Activated B cell treated with CpG ODN at 0.5 μM for 24 hours (primary cell): ENCODE measurements around the gene BTLA. TPM values are rescaled to one million over a fixed set of nuclear protein-coding genes. Genes with fewer than 3 reads are reported as not detected.
A peak's percentile ranks its signal among the peaks of the same experiment; 100 is the strongest.

Experiments
- ATAC-seq: fragments of 200-7000 bp; cut with Tn5 transposase; one replicate; pipeline ENCODE4 v1.10.0; 2021; ENCODE audit warnings: low read depth, mild to moderate bottlenecking, moderate library complexity
- CTCF ChIA-PET: fragments of 350-600 bp; sonication (Branson Sonifier 250); formaldehyde crosslinking; loops from one replicate; lab custom pipeline; 2021; ENCODE audit warnings: antibody characterized with exemption; lab: Charles Lee
- POLR2A ChIA-PET: fragments of 350-600 bp; sonication (Branson Sonifier 250); formaldehyde crosslinking; loops from one replicate; lab custom pipeline; 2021; ENCODE audit warnings: antibody characterized with exemption; lab: Charles Lee
- DNase-seq: peaks from one replicate; pipeline ENCODE4 v3.0.0; 2022
- H3K27ac Mint-ChIP-seq: one replicate; pipeline ENCODE4 v1.8.0; 2020; ENCODE audit warnings: mixed read lengths
- H3K27me3 Mint-ChIP-seq: one replicate; pipeline ENCODE4 v1.8.0; 2021; ENCODE audit warnings: mixed read lengths
- H3K36me3 Mint-ChIP-seq: one replicate; pipeline ENCODE4 v1.8.0; 2021; ENCODE audit warnings: low read depth, mixed read lengths
- H3K4me1 Mint-ChIP-seq: one replicate; pipeline ENCODE4 v1.8.0; 2021; ENCODE audit warnings: mixed read lengths
- H3K4me3 Mint-ChIP-seq: one replicate; pipeline ENCODE4 v1.8.0; 2020; ENCODE audit warnings: mild to moderate bottlenecking, mixed read lengths
- H3K9me3 Mint-ChIP-seq: one replicate; pipeline ENCODE4 v1.8.0; 2020; ENCODE audit warnings: mixed read lengths
- intact Hi-C: fragments of 100-400 bp; cut with micrococcal nuclease; formaldehyde crosslinking; loops from one replicate; pipeline ENCODE4 v1.15.1; 2024
- total RNA-seq: library from RNA; stranded (reverse); gene quantifications from 2 replicates; pipeline ENCODE4 v1.2.3, GENCODE V29; 2022
- TF ChIP-seq, protein P1 (sequence below): fragments of 200-600 bp; IDR thresholded peaks from one replicate; pipeline ENCODE4 v1.8.0; 2022; ENCODE audit warnings: antibody characterized with exemption, mild to moderate bottlenecking

BTLA gene
- total RNA-seq, 1 donor from 2014 or later = 53.2 TPM

- CTCF ChIA-PET = interaction anchor here (1.7 to 2.7 kb wide), 2 partner anchors 13 to 401 kb away, joined by 5 to 11 read pairs; partner anchors contain the start of gene BTLA
- peaks cover 69% of the 10 kb centered on the region for H3K4me1 Mint-ChIP-seq
Observed at GRCh38 chr3:112512320-112512719, 13.0 kb upstream of the BTLA start.

GRCh38 chr3:112508860-112509259 is 9.6 kb upstream of the BTLA start:
- Mint-ChIP-seq H3K27me3 (no peaks in the 10 kb centered on the region), H3K4me3 (peak overlapping the region; percentile 60), H3K36me3 (peaks cover 5% of the 10 kb centered on the region), H3K4me1 (peaks cover 79% of the 10 kb centered on the region), H3K27ac (peak overlapping the region; percentile 84), H3K9me3 (peaks cover 2% of the 10 kb centered on the region)
- ChIA-PET CTCF (interaction anchor here (1.2 to 1.4 kb wide), 3 partner anchors 71 to 397 kb away, joined by 3 to 5 read pairs (median 3); partner anchors contain the start of gene CD200), POLR2A (interaction anchor here (1.1 to 4.4 kb wide), 2 partner anchors 10 to 20 kb away, joined by 4 to 68 read pairs; partner anchors contain the start of gene BTLA)
- intact Hi-C loops = no loop called here
- TF ChIP-seq, protein P1, sequence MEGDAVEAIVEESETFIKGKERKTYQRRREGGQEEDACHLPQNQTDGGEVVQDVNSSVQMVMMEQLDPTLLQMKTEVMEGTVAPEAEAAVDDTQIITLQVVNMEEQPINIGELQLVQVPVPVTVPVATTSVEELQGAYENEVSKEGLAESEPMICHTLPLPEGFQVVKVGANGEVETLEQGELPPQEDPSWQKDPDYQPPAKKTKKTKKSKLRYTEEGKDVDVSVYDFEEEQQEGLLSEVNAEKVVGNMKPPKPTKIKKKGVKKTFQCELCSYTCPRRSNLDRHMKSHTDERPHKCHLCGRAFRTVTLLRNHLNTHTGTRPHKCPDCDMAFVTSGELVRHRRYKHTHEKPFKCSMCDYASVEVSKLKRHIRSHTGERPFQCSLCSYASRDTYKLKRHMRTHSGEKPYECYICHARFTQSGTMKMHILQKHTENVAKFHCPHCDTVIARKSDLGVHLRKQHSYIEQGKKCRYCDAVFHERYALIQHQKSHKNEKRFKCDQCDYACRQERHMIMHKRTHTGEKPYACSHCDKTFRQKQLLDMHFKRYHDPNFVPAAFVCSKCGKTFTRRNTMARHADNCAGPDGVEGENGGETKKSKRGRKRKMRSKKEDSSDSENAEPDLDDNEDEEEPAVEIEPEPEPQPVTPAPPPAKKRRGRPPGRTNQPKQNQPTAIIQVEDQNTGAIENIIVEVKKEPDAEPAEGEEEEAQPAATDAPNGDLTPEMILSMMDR = no peak
- DNase-seq (no peak), ATAC-seq (no peak)

More at GRCh38 chr3:112512320-112512719, 13.0 kb upstream of the BTLA start:
- Mint-ChIP-seq H3K27ac (no peak overlapping the region), H3K27me3 (no peaks in the 10 kb centered on the region), H3K4me3 (no peak overlapping the region), H3K9me3 (peaks cover 2% of the 10 kb centered on the region), H3K36me3 (peaks cover 5% of the 10 kb centered on the region)
- TF ChIP-seq, protein P1 = no peak
- no peak for ATAC-seq
- POLR2A ChIA-PET = interaction anchor here (4.7 kb wide), 1 partner anchor 13 kb away, joined by 53 read pairs; the partner anchor contains the start of gene BTLA
- intact Hi-C loops = no loop called here
- no peak for DNase-seq

- no peak for DNase-seq
- Mint-ChIP-seq H3K36me3 (peaks cover 5% of the 10 kb centered on the region), H3K4me3 (peak overlapping the region; percentile 3), H3K27me3 (no peaks in the 10 kb centered on the region), H3K27ac (peak overlapping the region; percentile 84), H3K4me1 (peaks cover 80% of the 10 kb centered on the region), H3K9me3 (peaks cover 2% of the 10 kb centered on the region)
- CTCF ChIA-PET = interaction anchor here (0.8 to 1.4 kb wide), 5 partner anchors 10 to 397 kb away, joined by 3 to 5 read pairs (median 3); partner anchors contain the start of gene CD200
- ATAC-seq = no peak
- TF ChIP-seq, protein P1 = no peak
- intact Hi-C loops = no loop called here
- POLR2A ChIA-PET = interaction anchor here (1.1 to 4.4 kb wide), 2 partner anchors 10 to 20 kb away, joined by 4 to 68 read pairs; partner anchors contain the start of gene BTLA
Observed at GRCh38 chr3:112508261-112508660, 9.0 kb upstream of the BTLA start.

DNA sequence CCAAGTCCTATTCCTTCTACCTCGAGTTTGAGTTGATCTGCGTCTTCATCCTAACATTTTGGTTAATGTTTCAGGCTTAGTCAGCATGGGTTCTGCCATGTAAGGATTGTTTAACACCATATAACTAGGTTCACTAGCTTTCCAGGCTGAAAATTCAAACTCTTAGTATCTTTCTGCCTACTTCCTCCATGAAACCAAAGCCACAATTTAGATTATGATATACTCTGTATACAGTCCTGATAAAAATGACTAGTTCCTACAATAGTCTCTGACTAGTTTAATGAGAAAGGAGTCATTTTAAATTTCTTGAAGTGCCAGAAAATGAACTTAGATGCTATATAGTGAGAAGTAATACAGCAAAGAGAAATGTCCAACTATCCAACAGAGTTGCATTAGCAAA is 6.6 kb upstream of the BTLA start:
- H3K27ac Mint-ChIP-seq = peak overlapping the region; percentile 84

More for the DNA sequence above, 6.6 kb upstream of the BTLA start:
- Mint-ChIP-seq H3K4me3 (peak overlapping the region; percentile 12), H3K27me3 (no peaks in the 10 kb centered on the region), H3K9me3 (no peaks in the 10 kb centered on the region), H3K36me3 (no peaks in the 10 kb centered on the region), H3K4me1 (peaks cover 93% of the 10 kb centered on the region)
- DNase-seq (no peak), ATAC-seq (peak; percentile 18)
- TF ChIP-seq, protein P1 = no peak
- CTCF ChIA-PET = interaction anchor here (1.2 kb wide), 1 partner anchor 10 kb away, joined by 3 read pairs; no protein-coding TSS in a partner anchor
- intact Hi-C loops = no loop called here
- POLR2A ChIA-PET = interaction anchor here (0.9 to 4.4 kb wide), 4 partner anchors 8 to 99 kb away, joined by 3 to 68 read pairs (median 5); partner anchors contain the start of gene BTLA
